MCF 10A (cell line): ENCODE data around the gene HYLS1. TPM values are rescaled to one million over a fixed set of nuclear protein-coding genes. Genes with fewer than 3 reads are reported as not detected.

Experiments
- BruUV-seq: library from RNA; stranded (reverse); fragments of 400-500 nt; replicated peaks from 2 replicates; lab custom pipeline; 2021; lab: Mats Ljungman, UMichigan
- CTCF ChIA-PET: fragments of 300-600 bp; sonication (Branson Sonifier 250); formaldehyde crosslinking; extraction: SDS; loops from one replicate; lab custom pipeline; 2021; ENCODE audit warnings: antibody characterized with exemption, inconsistent platforms; lab: Yijun Ruan, JAX
- POLR2A ChIA-PET: fragments of 300-600, 350-650 bp; sonication (Branson Sonifier 250); formaldehyde crosslinking; extraction: SDS; loops from one replicate; lab custom pipeline; 2020; ENCODE audit warnings: antibody characterized with exemption, inconsistent platforms; lab: Yijun Ruan, JAX
- DNase-seq: peaks from one replicate; pipeline ENCODE4 v3.0.0-alpha.2; 2018; ENCODE audit not compliant: unreplicated experiment
- H3K27ac Mint-ChIP-seq: one replicate; pipeline ENCODE4 v1.8.0; 2022; ENCODE audit warnings: mild to moderate bottlenecking, low read depth, mixed read lengths; ENCODE audit not compliant: unreplicated experiment
- H3K27me3 Mint-ChIP-seq: one replicate; pipeline ENCODE4 v1.8.0; 2022; ENCODE audit warnings: mixed read lengths; ENCODE audit not compliant: insufficient read depth, unreplicated experiment
- H3K36me3 Mint-ChIP-seq: one replicate; pipeline ENCODE4 v1.8.0; 2022; ENCODE audit warnings: mild to moderate bottlenecking, moderate library complexity, mixed read lengths; ENCODE audit not compliant: insufficient read depth, unreplicated experiment
- H3K4me1 Mint-ChIP-seq: one replicate; pipeline ENCODE4 v1.8.0; 2022; ENCODE audit warnings: mixed read lengths; ENCODE audit not compliant: insufficient read depth, unreplicated experiment
- H3K4me3 Mint-ChIP-seq: one replicate; pipeline ENCODE4 v1.8.0; 2022; ENCODE audit warnings: mild to moderate bottlenecking, moderate library complexity, mixed read lengths; ENCODE audit not compliant: unreplicated experiment
- H3K9me3 Mint-ChIP-seq: one replicate; pipeline ENCODE4 v1.8.0; 2022; ENCODE audit warnings: mixed read lengths; ENCODE audit not compliant: unreplicated experiment
- CTCF ChIP-seq: fragments of 200-600 bp; IDR thresholded peaks from one replicate; pipeline ENCODE4 v1.8.0; 2022; ENCODE audit warnings: antibody characterized with exemption, mild to moderate bottlenecking; ENCODE audit not compliant: unreplicated experiment
- intact Hi-C: fragments of 100-400 bp; cut with micrococcal nuclease; formaldehyde crosslinking; loops from 2 replicates; pipeline ENCODE4 v1.14.1; 2022
- total RNA-seq: library from RNA; stranded (reverse); gene quantifications from 2 replicates; pipeline ENCODE4 v1.2.3, GENCODE V29; 2022

The HYLS1 gene
- total RNA-seq, 1 experiment from 2014 or later: 10.2 TPM

GRCh38 chr11:125941619-125942611, 54.4 kb downstream of the HYLS1 start:
- Mint-ChIP-seq H3K9me3 (no peaks in the 10 kb centered on the region), H3K4me1 (peaks cover 9% of the 10 kb centered on the region), H3K4me3 (no peak overlapping the region), H3K36me3 (no peaks in the 10 kb centered on the region), H3K27ac (peak overlapping the region; percentile 32), H3K27me3 (no peaks in the 10 kb centered on the region)
- ChIA-PET POLR2A (interaction anchor here (1.3 to 2.7 kb wide), 2 partner anchors 120 to 172 kb away, joined by 6 to 14 read pairs; partner anchors contain the start of gene CDON), CTCF (interaction anchor here (0.6 to 7.4 kb wide), 51 partner anchors 9 to 764 kb away, joined by 3 to 137 read pairs (median 5); partner anchors contain the start of genes CDON and DDX25)
- TF ChIP-seq CTCF: peak; percentile 70
- intact Hi-C loops: loop anchor here (1.0 kb wide), 2 partner anchors 119 to 252 kb away; no protein-coding TSS in a partner anchor
- BruUV-seq: no TSS peak
- peak; percentile 61 for DNase-seq

- ChIA-PET POLR2A (interaction anchor here (0.6 to 2.7 kb wide), 4 partner anchors 68 to 287 kb away, joined by 3 to 14 read pairs (median 3); partner anchors contain the start of gene CDON), CTCF (interaction anchor here (0.7 to 7.4 kb wide), 35 partner anchors 8 to 357 kb away, joined by 3 to 137 read pairs (median 6); partner anchors contain the start of genes CDON and RPUSD4)
- no peak overlapping the region for H3K27ac Mint-ChIP-seq
- no peaks in the 10 kb centered on the region for H3K27me3 Mint-ChIP-seq
- no peak for TF ChIP-seq CTCF
- peaks cover 9% of the 10 kb centered on the region for H3K4me1 Mint-ChIP-seq
- no peaks in the 10 kb centered on the region for H3K36me3 Mint-ChIP-seq
- no peak for DNase-seq
- H3K9me3 Mint-ChIP-seq: no peaks in the 10 kb centered on the region
- intact Hi-C loops: loop anchor here (1.0 kb wide), 2 partner anchors 118 to 251 kb away; no protein-coding TSS in a partner anchor
- no TSS peak for BruUV-seq
- no peak overlapping the region for H3K4me3 Mint-ChIP-seq
Measured at GRCh38 chr11:125942771-125943428, 55.4 kb downstream of the HYLS1 start.

GRCh38 chr11:125943661-125944349, 56.3 kb downstream of the HYLS1 start:
- no TSS peak for BruUV-seq
- no peaks in the 10 kb centered on the region for H3K9me3 Mint-ChIP-seq
- no peak for DNase-seq
- H3K27ac Mint-ChIP-seq: no peak overlapping the region
- CTCF ChIA-PET: interaction anchor here (0.6 to 7.4 kb wide), 21 partner anchors 12 to 546 kb away, joined by 3 to 137 read pairs (median 5); partner anchors contain the start of genes CDON and RPUSD4
- H3K4me1 Mint-ChIP-seq: peaks cover 9% of the 10 kb centered on the region
- intact Hi-C loops: no loop called here
- no peak overlapping the region for H3K4me3 Mint-ChIP-seq
- H3K27me3 Mint-ChIP-seq: no peaks in the 10 kb centered on the region
- H3K36me3 Mint-ChIP-seq: no peaks in the 10 kb centered on the region
- no peak for TF ChIP-seq CTCF
- POLR2A ChIA-PET: interaction anchor here (0.6 to 2.7 kb wide), 4 partner anchors 67 to 136 kb away, joined by 3 to 14 read pairs (median 3); partner anchors contain the start of gene CDON
